Lung (tissue), 12 donors: ENCODE results near the gene FGFR3. TPM values are rescaled to one million over a fixed set of nuclear protein-coding genes. Genes with fewer than 3 reads are reported as not detected.

Source experiments
- ATAC-seq: fragments of 200-7000 bp; cut with Tn5 transposase; one replicate; pipeline ENCODE4 v1.9.1; 2020; ENCODE audit warnings: moderate number of reproducible peaks; ENCODE audit not compliant: insufficient read depth, low FRiP score
- DNase-seq, 3 donors: peaks; one replicate each; pipeline ENCODE4 v3.0.0-alpha.2; 2013 to 2017
- H3K27ac ChIP-seq, 2 donors: one replicate each; pipeline ENCODE4 v1.5.1; 2013; ENCODE audit warnings: mild to moderate bottlenecking in 2 of 2, moderate library complexity in 2 of 2, control low read depth in 1 of 2, inconsistent platforms in 1 of 2, low read depth in 1 of 2, low read length in 1 of 2
- H3K27me3 ChIP-seq, 3 donors: one replicate each; pipeline ENCODE4 v1.5.1; 2013; ENCODE audit warnings: low read length in 2 of 3; ENCODE audit not compliant: control insufficient read depth in 3 of 3, insufficient read depth in 3 of 3
- H3K36me3 ChIP-seq, 4 donors: one replicate each; pipeline ENCODE4 v1.5.1; 2013; ENCODE audit warnings: low read length in 4 of 4, mild to moderate bottlenecking in 1 of 4, moderate library complexity in 1 of 4; ENCODE audit not compliant: control insufficient read depth in 4 of 4, insufficient read depth in 4 of 4
- H3K4me1 ChIP-seq, 5 donors: one replicate each; pipeline ENCODE4 v1.5.1; 2013; ENCODE audit warnings: low read length in 5 of 5, mild to moderate bottlenecking in 2 of 5, moderate library complexity in 1 of 5; ENCODE audit not compliant: control insufficient read depth in 5 of 5, insufficient read depth in 5 of 5
- H3K4me3 ChIP-seq: one replicate; pipeline ENCODE4 v1.5.1; 2013; ENCODE audit warnings: mild to moderate bottlenecking, control low read depth, moderate library complexity
- H3K9ac ChIP-seq, 2 donors: one replicate each; pipeline ENCODE4 v1.5.1; 2013; ENCODE audit warnings: low read length in 2 of 2, control low read depth in 1 of 2; ENCODE audit not compliant: insufficient read depth in 1 of 2
- H3K9me3 ChIP-seq, 4 donors: one replicate each; pipeline ENCODE4 v1.5.1; 2013; ENCODE audit warnings: low read length in 3 of 4, mild to moderate bottlenecking in 1 of 4, moderate library complexity in 1 of 4; ENCODE audit not compliant: control insufficient read depth in 4 of 4, insufficient read depth in 3 of 4
- CTCF ChIP-seq: IDR thresholded peaks from 2 replicates; pipeline ENCODE4 v1.5.1; 2012; ENCODE audit warnings: mild to moderate bottlenecking; ENCODE audit errors: control extremely low read depth, extremely low read depth
- WGBS, 2 donors: extraction: QIAGEN DNeasy Blood & Tissue Kit; methylation state at CpG; one replicate each; pipeline ENCODE4 v1.1.7; 2013; 5-methylcytosine and 5-hydroxymethylcytosine counted together
- polyA plus RNA-seq, 2 donors: library from polyadenylated mRNA; stranded (reverse); fragments of 200-250 nt; gene quantifications; one replicate each; pipeline ENCODE4 v1.2.1, GENCODE V29; 2013
- total RNA-seq, 2 donors: library from RNA; depleted of rRNA in 1 of 2; stranded (reverse); fragments of >200 nt in 1 of 2; gene quantifications; one replicate each; pipeline ENCODE4 v1.2.1, GENCODE V29; 2014 to 2021
- donor health status: control.
- donor health status: control.
- donor health status: Bipolar disorder and iron deficiency.
- donor health status: healthy.
- donor health status: DM: yes; HTN: yes; CAD: no.

Gene FGFR3
- total and polyA plus RNA-seq, 4 donors, result 8.1 to 99.3 (median 22.4) TPM

DNA sequence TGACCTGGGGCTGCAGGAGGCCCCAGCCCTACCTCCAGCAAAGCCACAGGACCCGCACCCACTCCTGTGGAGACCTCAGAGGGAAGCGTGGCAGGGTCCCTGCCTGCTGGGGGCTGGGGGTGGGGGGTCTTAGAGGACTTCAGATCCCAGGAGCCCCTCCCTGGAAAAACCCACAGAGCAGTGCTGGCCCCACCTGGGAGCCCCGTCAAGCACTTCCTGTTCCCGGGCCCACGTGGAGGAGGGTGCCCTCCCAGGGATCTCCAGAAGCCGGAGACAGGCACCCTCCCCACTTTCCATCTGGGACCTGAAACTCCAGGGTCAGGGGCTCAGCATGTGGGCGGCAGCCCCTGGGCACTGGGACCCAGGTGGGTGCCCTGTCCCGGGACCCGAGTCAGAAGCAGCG lies 39.8 kb upstream of the FGFR3 start:
- H3K27ac ChIP-seq, result peak overlapping the region in 1 of 2 donors; percentile 15
- no peak overlapping the region for H3K4me3 ChIP-seq
- 58 to 72% methylated on average over 9 to 10 of the region's 10 CpGs for WGBS, 2 donors
- no peak overlapping the region for H3K9ac ChIP-seq
- H3K4me1 ChIP-seq, result peaks cover 0 to 20% (median 16%) of the 10 kb centered on the region in 5 donors
- ATAC-seq, result no peak
- H3K36me3 ChIP-seq, result no peaks in the 10 kb centered on the region
- no peak for DNase-seq
- no peak for TF ChIP-seq CTCF
- no peaks in the 10 kb centered on the region for H3K9me3 ChIP-seq
- no peaks in the 10 kb centered on the region for H3K27me3 ChIP-seq

DNA sequence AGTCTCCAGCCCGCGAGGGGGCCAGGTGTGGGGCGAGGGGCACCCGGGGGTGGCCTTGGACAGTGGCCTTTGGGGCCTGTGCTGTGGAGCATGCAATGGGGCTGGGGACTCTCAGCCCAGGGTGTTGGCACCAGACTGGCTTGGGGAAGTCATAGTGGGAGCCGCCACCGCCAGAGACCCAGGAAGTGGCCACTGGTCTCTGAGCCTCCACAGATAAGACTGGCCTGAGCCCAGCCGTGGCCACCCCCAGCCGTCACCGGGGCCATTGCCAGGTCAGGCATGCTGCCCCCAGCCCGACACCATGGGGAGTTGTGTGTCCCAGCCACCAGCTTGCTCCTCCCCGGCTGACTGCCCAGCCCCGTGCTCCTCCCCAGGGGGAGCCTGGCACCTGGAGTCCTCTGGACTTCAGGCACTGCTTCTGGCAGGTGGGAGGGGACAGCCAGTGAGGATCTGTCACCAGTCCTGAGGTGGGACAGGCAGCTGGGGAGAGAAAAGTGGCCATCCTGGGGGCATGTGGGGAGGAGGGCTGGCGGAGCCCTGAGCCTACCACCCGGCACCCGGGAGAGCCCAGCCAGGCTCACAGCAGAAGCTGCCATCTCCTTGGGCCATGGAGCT lies 39.3 kb upstream of the FGFR3 start:
- WGBS, 2 donors, result 83 to 85% methylated on average over 15 of the region's 15 CpGs
- DNase-seq, result no peak
- no peak for ATAC-seq
- no peak for TF ChIP-seq CTCF
- Histone ChIP-seq H3K4me1 (peaks cover 0 to 17% (median 14%) of the 10 kb centered on the region in 5 donors), H3K36me3 (no peaks in the 10 kb centered on the region), H3K9me3 (no peaks in the 10 kb centered on the region), H3K27ac (no peak overlapping the region), H3K27me3 (no peaks in the 10 kb centered on the region), H3K4me3 (no peak overlapping the region), H3K9ac (no peak overlapping the region)

- WGBS, 2 donors, result 87 to 100% methylated on average over 5 of the region's 5 CpGs
- ATAC-seq (no peak), DNase-seq (no peak)
- H3K9ac ChIP-seq, result no peak overlapping the region
- no peak overlapping the region for H3K27ac ChIP-seq
- H3K4me1 ChIP-seq, result peaks cover 0 to 17% (median 14%) of the 10 kb centered on the region in 5 donors
- no peak overlapping the region for H3K4me3 ChIP-seq
- H3K36me3 ChIP-seq, result no peaks in the 10 kb centered on the region
- H3K27me3 ChIP-seq, result no peaks in the 10 kb centered on the region
- no peaks in the 10 kb centered on the region for H3K9me3 ChIP-seq
- TF ChIP-seq CTCF, result no peak
Measured at GRCh38 chr4:1754336-1754735, 38.8 kb upstream of the FGFR3 start.

DNA sequence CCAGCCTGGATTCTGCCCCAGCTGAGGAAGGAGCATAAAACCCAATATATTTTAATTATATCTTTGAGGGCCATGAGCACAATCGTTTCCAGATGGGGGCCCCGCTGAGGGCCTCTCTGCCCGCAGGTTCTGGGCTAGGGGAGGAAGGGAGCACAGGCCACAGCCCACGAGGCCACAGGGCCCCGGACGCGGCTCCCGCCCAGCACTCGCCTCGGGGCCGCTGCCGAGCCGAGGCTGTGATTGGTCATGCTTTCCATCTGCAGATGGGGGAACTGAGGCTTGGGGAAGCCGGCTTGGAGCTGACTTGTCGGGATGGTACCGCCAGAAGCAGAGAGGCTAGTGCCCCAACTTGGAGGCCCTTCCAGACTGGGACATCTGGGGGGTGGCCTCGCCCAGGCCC lies 37.8 kb upstream of the FGFR3 start:
- no peak overlapping the region for H3K27ac ChIP-seq
- no peaks in the 10 kb centered on the region for H3K27me3 ChIP-seq
- TF ChIP-seq CTCF, result no peak
- no peak overlapping the region for H3K4me3 ChIP-seq
- peaks cover 0 to 26% (median 17%) of the 10 kb centered on the region in 5 donors for H3K4me1 ChIP-seq
- no peak overlapping the region for H3K9ac ChIP-seq
- DNase-seq (no peak), ATAC-seq (no peak)
- H3K36me3 ChIP-seq, result no peaks in the 10 kb centered on the region
- 86 to 90% methylated on average over 17 of the region's 17 CpGs for WGBS, 2 donors
- H3K9me3 ChIP-seq, result no peaks in the 10 kb centered on the region
